ENCODE data around the gene MBNL3.

DNA sequence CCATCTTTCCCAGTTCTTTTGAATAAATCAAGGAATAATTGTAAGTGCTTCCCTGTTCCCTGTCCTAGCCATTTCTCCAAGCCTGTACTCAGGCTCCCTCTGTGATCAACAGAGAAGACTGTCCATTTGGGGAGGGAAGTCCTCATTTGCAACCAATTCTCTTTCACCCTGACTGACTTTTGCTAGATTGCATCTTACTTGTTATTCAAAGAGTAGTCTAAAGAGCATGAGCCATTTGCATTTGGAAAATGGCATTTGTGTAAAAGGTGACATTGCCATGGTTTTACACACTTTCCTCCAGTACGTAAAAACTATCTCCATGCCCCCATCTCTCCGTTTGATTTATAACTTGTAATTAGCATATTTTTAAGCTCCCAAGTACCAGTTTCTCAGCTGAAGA, 110.6 kb downstream of the MBNL3 start:
- TF ChIP-seq EP300 (IDR thresholded peaks at IDR 0.05): no peak
- TF ChIP-seq POLR2AphosphoS5 (IDR thresholded peaks at IDR 0.05): no peak
- TF ChIP-seq POLR2A (IDR thresholded peaks at IDR 0.05): no peak
- no peak for TF ChIP-seq CTCF (IDR thresholded peaks at IDR 0.05)
